ENCODE results near the gene UBE2Q2.
"Not testable (repeated sequence)": the region's sequence is repeated elsewhere in the genome, so short reads cannot be mapped to it uniquely, and the experiment has no call there.

The UBE2Q2 gene

GRCh38 chr15:75842722-75843677 is at the start of gene UBE2Q2:
TSS of gene UBE2Q2 (plus strand) at chr15:75843447. CDS start at chr15:75843667, 220 bp downstream.
- DNase-seq, result peak; percentile 77

DNA sequence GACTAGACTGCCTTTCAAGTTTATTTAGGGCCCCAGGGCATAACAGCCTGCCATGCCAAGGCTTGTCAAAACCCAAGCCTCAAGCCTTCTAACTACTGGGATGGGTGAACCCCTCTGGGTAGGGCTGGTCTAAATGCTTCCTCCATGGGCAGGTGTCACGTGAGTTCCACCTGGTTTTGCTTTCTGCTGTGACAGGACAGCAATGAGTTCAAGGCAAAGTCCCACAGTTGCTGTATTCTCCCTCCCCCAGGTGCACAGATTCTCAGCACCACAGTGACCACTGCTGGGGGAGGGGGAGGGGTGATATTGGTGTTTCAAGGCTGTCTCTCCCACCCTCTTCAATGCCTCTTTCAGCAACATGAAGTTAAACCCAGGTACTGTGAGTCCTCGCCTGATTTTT is 46.9 kb upstream of the UBE2Q2 start:
- no peak for DNase-seq

DNA sequence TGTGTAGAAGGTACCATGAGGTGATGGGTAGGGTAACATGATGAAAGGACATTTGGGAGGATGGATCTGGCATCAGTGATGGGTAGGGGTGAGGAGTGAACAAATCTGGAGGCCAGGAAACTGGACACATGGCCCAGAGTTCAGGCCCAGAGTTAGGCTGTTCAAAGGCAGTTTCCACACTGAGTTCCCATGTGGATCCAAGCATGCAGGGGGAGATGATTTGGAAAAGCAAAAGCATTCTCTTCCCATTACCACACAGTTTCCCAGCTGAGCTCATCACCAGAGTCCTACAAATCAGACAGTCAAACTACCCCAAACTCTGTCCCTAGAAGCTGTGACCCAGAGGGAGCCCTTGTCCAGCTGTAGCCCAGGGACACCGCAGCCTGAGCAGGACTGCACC is 46.1 kb upstream of the UBE2Q2 start:
- not testable (repeated sequence) for DNase-seq

DNA sequence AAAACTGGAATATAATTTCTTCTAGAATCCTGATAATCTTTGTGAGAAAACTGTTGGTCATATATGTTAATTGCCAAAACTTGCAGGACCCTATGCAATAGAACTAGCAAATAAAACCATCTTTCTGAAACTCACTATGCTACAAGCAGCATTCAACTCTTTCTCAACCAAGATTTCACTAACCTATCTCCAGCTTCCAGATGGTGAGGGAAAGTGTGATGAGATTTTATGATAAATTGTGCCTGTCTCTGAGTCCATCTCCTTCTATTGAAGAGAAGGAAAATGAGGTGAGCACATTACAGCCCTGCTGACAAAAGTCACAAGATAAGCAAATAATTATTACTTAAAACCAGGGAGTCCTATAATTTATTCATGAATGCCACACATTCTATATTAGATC is 44.1 kb upstream of the UBE2Q2 start:
- DNase-seq, result no peak

GRCh38 chr15:75800409-75800808 is 42.8 kb upstream of the UBE2Q2 start:
- not testable (repeated sequence) for DNase-seq

GRCh38 chr15:75801859-75802593 is 41.2 kb upstream of the UBE2Q2 start:
- peak; percentile 73 for DNase-seq

DNA sequence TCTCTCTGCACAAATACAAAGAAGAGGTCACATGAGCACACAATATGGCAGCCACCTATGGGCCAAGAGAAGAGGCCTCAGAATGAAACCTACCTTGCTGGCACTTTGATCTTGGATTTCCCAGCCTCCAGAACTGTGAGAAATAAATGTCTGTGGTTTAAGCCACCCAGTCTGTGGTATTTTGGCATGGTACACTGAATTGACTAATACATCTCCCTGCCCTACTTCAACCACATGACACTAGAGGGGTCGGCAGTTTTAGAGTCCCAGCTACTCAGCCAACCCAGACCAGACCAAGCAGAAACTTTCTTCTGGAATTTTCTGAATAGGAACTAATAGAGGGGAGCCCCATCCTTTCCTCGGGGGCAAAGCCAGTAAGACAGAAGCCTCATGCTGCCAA is 35.8 kb upstream of the UBE2Q2 start:
- not testable (repeated sequence) for DNase-seq

DNA sequence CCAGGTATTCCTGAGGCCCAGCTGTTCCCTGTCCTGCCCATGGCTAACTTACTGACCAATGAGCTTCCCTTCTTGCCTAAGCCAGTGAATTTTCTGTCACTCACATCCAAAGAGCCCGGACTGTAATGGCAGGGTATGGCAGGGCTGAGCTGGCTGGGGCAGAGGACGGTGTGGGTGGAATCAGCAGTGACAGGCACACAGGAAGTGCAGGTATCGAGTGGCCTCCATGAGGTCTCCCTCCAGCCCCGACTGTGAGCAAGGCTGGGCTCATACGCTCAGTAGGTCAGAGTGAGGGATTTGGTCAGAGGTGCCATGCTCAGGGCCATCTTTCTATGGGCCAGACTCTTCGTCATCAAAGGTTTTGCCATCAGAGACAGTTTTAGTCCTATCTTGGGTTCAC is 35.2 kb upstream of the UBE2Q2 start:
- not testable (repeated sequence) for DNase-seq

DNA sequence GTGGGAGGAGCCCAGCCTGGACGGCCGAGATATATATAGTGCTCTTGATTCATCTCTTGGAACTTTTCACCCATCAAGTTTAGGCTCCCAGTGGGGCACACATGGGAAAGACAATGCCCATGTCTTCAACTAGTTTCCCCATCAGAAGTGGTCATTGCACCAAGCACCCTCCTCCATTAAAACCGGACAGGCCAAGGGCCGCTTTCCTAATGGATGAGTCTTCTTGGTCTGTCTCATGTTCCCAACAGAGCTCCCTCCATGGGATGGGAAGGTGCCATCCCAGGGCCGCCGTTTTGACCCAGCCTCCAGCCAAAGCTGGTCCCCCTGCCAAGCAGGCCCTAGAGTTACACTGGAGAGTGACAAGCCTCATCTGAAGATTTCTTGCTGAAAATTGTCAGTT is 34.7 kb upstream of the UBE2Q2 start:
- DNase-seq, result no peak

- DNase-seq, result peak; percentile 42
These were observed 33.1 kb upstream of the UBE2Q2 start for GRCh38 chr15:75809986-75810750.

- no peak for DNase-seq
These were observed 32.3 kb upstream of the UBE2Q2 start for GRCh38 chr15:75810874-75811498.

GRCh38 chr15:75811626-75812025 is 31.6 kb upstream of the UBE2Q2 start:
- no peak for DNase-seq

DNA sequence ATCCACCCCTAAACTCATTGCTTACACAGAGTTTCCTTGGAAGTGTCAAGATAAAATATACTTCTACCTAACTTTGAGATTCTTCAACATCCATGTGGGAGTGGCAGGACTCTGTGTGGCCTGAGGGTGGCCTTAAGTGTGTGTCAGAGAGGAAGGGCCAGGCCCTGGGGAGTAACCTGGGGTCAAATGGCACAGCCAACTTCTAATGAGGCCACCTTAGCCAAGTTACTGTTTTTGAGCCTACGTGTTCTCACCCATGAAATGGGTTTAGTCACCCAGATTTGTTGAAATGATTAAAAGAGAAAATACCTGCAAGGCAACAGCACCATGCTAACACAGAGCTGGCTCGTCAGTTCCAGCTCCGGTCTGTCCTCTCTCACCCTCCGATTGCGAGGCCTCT is 28.5 kb upstream of the UBE2Q2 start:
- no peak for DNase-seq

DNA sequence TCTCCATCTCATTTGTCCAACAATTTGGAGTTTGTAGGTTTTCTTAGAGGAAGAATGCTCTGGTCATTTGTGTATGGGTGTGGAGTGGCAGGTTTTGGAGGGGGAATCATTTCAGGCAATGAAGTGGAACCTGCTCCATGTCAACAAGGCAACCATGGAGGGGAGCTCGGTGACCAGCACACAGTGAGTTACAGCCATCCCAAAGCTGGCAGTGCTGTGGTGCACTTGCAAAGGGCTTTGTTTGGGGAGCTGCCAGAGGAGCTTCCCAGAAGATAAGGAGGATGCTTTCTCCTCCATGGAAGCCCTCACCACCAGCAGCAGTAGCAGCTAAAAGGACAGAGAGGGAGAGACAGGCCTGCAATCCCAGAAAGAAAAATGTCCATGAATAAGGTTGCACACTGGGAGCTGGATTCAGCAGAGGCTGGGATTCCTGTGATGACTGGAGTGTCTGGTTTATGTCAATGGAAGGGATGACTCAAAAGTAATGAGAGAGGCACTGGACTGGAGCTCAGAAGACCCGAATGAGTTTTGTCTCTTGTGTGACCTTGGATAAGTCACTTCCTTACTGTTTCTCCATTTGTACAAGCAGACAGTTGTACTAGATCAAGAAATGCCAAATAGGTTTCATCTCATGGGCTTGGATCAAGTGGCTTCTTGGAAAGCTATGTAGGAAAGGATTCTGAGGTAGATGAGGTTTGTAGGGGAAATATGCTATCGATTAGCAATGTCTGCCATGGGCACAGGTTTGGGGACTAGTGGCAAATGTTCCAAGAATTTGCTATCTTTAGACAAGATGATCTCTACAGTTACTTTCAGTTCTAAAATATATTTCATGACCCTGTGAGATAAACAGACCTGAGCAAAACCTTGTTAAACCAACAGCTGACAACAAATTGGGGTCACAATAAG is 27.2 kb upstream of the UBE2Q2 start:
- no peak for DNase-seq

DNA sequence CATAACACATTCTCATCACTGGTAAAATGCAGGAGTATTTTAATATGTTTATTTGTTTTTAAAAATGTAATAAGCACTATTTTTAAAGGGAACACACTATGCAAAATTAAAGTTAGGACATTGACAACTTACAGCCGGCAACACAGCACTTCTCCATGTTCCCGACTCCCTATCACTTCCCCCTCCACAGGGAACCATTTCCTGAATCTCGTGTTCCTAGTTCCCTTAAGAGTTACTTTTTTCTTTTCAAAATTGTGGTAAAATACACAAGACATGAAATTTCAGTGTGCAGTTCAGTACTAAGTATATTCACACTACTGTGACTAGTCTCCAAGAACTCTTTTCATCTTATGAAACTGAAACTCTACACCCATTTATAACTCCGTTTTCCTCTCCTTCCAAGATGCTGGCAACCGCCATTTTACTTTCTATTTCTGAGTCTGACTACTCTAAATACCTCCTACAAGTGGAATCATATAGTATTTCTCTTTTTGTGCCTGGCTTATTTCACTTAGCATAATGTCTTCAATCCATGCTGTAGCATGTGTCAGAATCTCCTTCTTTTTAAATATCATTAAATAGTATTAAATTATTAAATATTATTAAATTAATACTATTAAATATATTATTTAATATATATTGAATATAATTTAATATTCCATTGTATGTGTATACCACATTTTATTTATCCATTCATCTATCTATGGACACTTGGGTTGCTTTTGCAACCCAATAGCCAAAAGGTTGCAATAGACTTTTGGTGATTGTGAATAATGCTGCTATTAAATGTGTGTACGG is 25.9 kb upstream of the UBE2Q2 start:
- no peak for DNase-seq

DNA sequence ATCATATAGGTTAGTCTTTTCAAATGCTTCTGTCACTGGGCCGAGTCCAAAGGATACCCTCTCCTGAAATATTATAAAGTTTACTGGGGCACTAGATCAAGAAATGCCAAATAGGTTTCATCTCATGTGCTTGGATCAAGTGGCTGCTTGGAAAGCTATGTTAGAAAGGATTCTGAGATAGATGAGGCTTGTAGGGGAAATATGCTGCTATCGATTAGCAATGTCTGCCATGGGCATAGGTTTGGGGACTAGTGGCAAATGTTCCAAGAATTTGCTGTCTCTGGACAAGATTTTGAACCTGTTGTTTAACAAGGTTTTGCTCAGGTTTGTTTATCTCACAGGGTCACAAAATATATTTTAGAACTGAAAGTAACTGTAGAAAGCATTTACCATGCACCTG is 23.0 kb upstream of the UBE2Q2 start:
- no peak for DNase-seq

DNA sequence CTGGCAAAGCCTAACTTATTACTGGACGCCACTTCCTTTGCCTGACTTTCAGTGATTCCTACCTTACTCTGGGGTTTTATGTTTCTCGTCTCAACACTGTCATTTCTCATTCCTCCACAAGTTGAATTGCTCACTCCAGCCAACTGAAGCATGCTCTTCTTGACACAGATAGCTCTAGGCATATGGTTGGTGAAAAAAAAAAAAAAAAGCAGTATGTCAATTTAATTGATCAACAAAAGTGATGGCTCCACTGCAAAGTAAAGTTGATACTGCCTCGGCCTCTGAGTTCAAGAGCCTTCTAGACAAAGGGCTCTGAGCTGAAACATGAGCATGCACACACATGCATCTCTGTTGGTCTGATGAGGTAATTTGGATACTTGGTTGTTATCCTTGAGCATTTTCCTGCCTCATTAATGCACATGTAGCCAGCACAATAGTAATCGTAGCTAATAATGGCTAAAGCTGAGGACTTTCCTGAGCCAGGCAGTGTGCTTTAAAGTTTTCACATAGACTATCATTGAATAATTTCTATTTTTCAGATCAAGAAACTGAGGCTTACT is 21.4 kb upstream of the UBE2Q2 start:
- no peak for DNase-seq

DNA sequence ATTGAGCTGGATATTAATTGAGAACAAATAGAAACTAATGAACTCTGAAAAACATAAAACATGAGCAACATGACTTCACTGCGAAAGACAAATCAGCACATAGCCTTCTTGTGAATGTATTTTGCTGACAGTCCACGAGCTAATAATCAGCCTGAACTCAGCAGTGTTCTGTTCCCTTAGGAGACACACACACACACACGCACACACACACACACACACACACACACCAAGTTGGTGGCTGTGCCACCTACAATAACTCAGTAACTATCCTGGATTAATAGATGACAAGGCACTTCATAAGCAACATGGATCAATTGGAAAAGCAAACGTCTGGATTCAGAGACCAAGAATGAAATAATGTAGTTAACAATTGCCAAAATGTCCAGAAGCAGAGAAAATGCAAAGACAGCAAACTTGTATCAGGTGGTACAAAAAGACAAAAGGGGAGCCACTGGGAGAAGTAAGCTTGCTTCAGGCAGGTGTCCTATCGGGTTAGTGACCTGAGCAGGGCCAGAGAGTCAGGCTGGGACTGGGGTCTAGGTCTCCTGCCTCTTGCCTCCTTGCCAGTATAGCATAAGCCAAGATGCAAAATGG is 20.5 kb upstream of the UBE2Q2 start:
- DNase-seq, result no peak

- DNase-seq, result no peak
These were observed 19.2 kb upstream of the UBE2Q2 start for GRCh38 chr15:75823860-75824613.

Measured in COR-L47 (cell line).